Neutrophil (primary cell): ENCODE data around the gene RAB3GAP2.
A peak's percentile ranks its signal among the peaks of the same experiment; 100 is the strongest.
"Not testable (repeated sequence)": the region's sequence is repeated elsewhere in the genome, so short reads cannot be mapped to it uniquely, and the experiment has no call there.

Source experiments
- H3K27ac ChIP-seq: fragments of 200-600 bp; sonication (generic); 2 replicates; pipeline ENCODE4 v1.5.1; 2016; ENCODE audit warnings: mild to moderate bottlenecking, moderate library complexity
- H3K27me3 ChIP-seq: fragments of 200-600 bp; sonication (generic); 2 replicates; pipeline ENCODE4 v1.6.0; 2016; ENCODE audit warnings: mild to moderate bottlenecking
- H3K36me3 ChIP-seq: fragments of 200-600 bp; sonication (generic); 2 replicates; pipeline ENCODE4 v1.5.1; 2017
- H3K4me1 ChIP-seq, 2 experiments: fragments of 200-600 bp in 1 of 2; sonication (generic) in 1 of 2; 1 replicate in 1 of 2; 2 replicates in 1 of 2; pipeline versions ENCODE4 v1.5.1 to v1.6.1; 2013 to 2016; ENCODE audit warnings: low read depth in 1 of 2, low read length in 1 of 2, mild to moderate bottlenecking in 1 of 2, moderate library complexity in 1 of 2; ENCODE audit not compliant: control insufficient read depth in 1 of 2, insufficient read depth in 1 of 2
- H3K4me3 ChIP-seq, 2 experiments: fragments of 200-600 bp in 1 of 2; sonication (generic) in 1 of 2; 1 replicate in 1 of 2; 2 replicates in 1 of 2; pipeline ENCODE4 v1.5.1; 2013 to 2016; ENCODE audit warnings: low read depth in 1 of 2, low read length in 1 of 2, mild to moderate bottlenecking in 1 of 2, moderate library complexity in 1 of 2
- H3K9me3 ChIP-seq: fragments of 200-600 bp; sonication (generic); 2 replicates; pipeline ENCODE4 v1.5.1; 2016
- TF ChIP-seq, protein P1 (sequence below): fragments of 200-600 bp; sonication (generic); IDR thresholded peaks from 2 replicates; pipeline ENCODE4 v1.5.1; 2016; ENCODE audit warnings: antibody characterized with exemption

The RAB3GAP2 gene

DNA sequence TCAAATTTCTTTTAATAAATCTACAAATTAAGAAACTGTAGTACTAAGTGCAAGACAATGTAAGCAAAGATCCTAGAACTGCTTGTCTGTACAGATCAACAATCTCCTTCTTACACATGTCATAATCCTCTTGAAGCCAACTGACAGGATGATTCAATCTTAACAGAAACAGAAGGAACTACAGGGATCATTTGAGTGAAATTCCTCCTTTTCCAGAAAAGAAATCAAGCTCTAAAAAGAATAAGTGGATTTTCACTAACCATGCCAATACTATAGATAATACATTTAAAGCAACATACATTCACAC is 53.2 kb downstream of the RAB3GAP2 start:
- Histone ChIP-seq H3K36me3 (no peaks in the 10 kb centered on the region), H3K27me3 (no peaks in the 10 kb centered on the region), H3K4me1 (peaks cover 19 to 21% of the 10 kb centered on the region in 2 experiments), H3K4me3 (no peak overlapping the region), H3K27ac (no peak overlapping the region), H3K9me3 (no peaks in the 10 kb centered on the region)
- TF ChIP-seq, protein P1, sequence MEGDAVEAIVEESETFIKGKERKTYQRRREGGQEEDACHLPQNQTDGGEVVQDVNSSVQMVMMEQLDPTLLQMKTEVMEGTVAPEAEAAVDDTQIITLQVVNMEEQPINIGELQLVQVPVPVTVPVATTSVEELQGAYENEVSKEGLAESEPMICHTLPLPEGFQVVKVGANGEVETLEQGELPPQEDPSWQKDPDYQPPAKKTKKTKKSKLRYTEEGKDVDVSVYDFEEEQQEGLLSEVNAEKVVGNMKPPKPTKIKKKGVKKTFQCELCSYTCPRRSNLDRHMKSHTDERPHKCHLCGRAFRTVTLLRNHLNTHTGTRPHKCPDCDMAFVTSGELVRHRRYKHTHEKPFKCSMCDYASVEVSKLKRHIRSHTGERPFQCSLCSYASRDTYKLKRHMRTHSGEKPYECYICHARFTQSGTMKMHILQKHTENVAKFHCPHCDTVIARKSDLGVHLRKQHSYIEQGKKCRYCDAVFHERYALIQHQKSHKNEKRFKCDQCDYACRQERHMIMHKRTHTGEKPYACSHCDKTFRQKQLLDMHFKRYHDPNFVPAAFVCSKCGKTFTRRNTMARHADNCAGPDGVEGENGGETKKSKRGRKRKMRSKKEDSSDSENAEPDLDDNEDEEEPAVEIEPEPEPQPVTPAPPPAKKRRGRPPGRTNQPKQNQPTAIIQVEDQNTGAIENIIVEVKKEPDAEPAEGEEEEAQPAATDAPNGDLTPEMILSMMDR, result no peak

- H3K27ac ChIP-seq, H3K36me3 ChIP-seq, H3K9me3 ChIP-seq, H3K27me3 ChIP-seq, H3K4me3 ChIP-seq: not testable (repeated sequence)
- H3K4me1 ChIP-seq, result peaks cover 24 to 26% of the 10 kb centered on the region in 2 experiments
These were observed 53.7 kb downstream of the RAB3GAP2 start for GRCh38 chr1:220218397-220219135.

DNA sequence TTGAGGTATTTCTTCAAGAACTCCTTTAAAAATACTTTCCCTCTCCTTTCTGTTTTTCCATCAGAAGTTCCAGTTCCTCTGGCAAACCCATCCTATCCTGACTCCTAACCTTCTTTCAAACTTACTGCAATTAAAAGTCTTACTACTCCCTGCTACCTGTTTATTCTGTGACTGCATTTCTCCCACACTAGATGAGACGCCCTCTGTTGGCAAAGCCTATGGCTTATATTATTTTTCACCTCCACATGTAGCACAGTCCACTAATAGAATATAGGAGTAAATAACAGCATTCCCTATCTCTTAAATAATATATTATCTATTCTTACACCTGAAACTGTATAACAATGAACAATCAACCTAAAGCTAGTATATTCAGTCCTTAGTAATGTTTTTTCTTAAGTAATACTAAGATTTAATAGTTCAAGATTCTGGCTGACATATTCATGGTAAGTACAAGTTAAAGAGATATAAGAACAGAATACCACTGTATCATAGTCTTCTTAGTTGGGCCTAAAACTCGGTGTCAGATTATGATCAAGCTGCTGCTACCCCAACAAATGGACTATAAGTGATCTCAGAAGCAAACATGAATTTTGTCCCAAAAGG is 54.8 kb downstream of the RAB3GAP2 start:
- no peaks in the 10 kb centered on the region for H3K27me3 ChIP-seq

GRCh38 chr1:220213382-220213983 is 58.8 kb downstream of the RAB3GAP2 start:
- Histone ChIP-seq H3K9me3 (no peaks in the 10 kb centered on the region), H3K27ac (peak overlapping the region; percentile 12), H3K4me1 (peaks cover 30 to 31% of the 10 kb centered on the region in 2 experiments), H3K27me3 (no peaks in the 10 kb centered on the region), H3K4me3 (no peak overlapping the region), H3K36me3 (peaks cover 26% of the 10 kb centered on the region)
- TF ChIP-seq, protein P1, result no peak

More for the DNA sequence above, 54.8 kb downstream of the RAB3GAP2 start:
- H3K4me1 ChIP-seq, result peaks cover 30 to 31% of the 10 kb centered on the region in 2 experiments
- TF ChIP-seq, protein P1, result no peak
- H3K4me3 ChIP-seq, result no peak overlapping the region
- no peaks in the 10 kb centered on the region for H3K9me3 ChIP-seq
- H3K36me3 ChIP-seq, result no peaks in the 10 kb centered on the region
- H3K27ac ChIP-seq, result no peak overlapping the region

DNA sequence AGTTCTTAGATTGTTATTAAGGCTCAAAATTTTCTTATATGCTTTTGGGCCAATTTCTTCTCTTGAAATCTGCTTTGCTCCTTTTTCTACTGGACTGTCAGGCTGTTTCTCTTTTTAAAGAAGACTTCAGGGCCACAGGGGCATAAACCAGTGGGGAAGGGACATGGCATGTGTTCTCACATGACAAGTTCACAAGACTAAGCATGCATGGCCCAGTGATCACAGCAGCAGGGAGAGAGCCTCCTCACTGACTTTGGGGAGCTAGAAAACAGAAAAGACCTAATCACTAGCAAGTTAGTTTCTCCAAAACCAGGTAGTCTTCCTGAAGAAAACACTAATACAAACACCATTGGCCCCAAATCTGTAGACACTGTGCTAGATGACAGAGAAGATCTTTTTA is 64.8 kb downstream of the RAB3GAP2 start:
- Histone ChIP-seq H3K4me1 (no peaks in the 10 kb centered on the region), H3K36me3 (peaks cover 57% of the 10 kb centered on the region), H3K4me3 (no peak overlapping the region), H3K9me3 (no peaks in the 10 kb centered on the region), H3K27ac (no peak overlapping the region), H3K27me3 (no peaks in the 10 kb centered on the region)
- TF ChIP-seq, protein P1, result no peak

DNA sequence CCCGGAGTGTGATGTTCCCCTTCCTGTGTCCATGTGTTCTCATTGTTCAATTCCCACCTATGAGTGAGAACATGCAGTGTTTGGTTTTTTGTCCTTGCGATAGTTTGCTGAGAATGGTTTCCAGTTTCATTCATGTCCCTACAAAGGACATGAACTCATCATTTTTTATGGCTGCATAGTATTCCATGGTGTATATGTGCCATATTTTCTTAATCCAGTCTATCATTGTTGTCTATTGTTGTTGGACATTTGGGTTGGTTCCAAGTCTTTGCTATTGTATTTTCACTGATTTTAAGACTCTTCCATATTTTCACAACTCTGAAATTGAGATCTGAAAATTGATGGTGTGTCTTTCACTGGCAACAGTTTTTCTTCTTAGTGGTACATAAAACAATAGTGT is 67.5 kb downstream of the RAB3GAP2 start:
- not testable (repeated sequence) for H3K27me3 ChIP-seq, H3K9me3 ChIP-seq, H3K4me1 ChIP-seq, H3K4me3 ChIP-seq, H3K27ac ChIP-seq
- H3K36me3 ChIP-seq, result peaks cover 62% of the 10 kb centered on the region
